Breast epithelium (tissue), 3 donors: ENCODE results near the gene GDI2.

Experiments used
- CTCF ChIP-seq, 3 donors: fragments of 450-650 bp; IDR thresholded peaks; one replicate each; pipeline ENCODE4 v1.5.1; 2016 to 2017; ENCODE audit warnings: antibody characterized with exemption in 3 of 3, mild to moderate bottlenecking in 3 of 3, moderate library complexity in 3 of 3
- POLR2AphosphoS5 ChIP-seq, 3 donors: sonication (generic); formaldehyde crosslinking; IDR thresholded peaks; one replicate each; pipeline ENCODE4 v1.6.1; 2017; ENCODE audit warnings: antibody characterized with exemption in 3 of 3

DNA sequence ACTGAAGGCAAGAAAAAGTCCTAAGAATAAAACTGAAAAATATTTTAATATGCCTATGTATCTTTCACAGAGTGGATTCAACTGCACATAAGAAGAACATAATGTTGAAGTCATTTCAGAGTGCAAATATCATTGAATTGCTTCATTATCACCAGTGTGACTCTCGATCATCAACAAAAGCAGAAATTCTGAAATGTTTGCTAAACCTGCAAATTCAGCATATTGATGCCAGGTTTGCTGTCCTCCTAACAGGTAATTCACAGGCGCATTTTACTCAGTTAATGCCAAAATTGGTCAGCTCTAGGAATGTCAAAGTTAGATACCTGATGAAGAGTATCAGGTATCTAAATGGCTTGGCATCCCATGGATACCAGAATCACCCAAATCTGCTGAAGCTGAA, 52.0 kb downstream of the GDI2 start:
- TF ChIP-seq POLR2AphosphoS5 (IDR thresholded peaks at IDR 0.05) = no peak
- no peak for TF ChIP-seq CTCF (IDR thresholded peaks at IDR 0.05)
